ELR (cell line): ENCODE results near the gene NEDD4.

Experiments used
- DNase-seq: peaks from one replicate; pipeline ENCODE4 v3.0.0-alpha.2; 2015; ENCODE audit warnings: low read depth

The NEDD4 gene

GRCh38 chr15:55778932-55779331 lies 214.5 kb downstream of the NEDD4 start:
- no peak for DNase-seq
